Astrocyte (in vitro differentiated cells and primary cell): Measurements from ENCODE around the gene EML6. TPM values are rescaled to one million over a fixed set of nuclear protein-coding genes. Genes with fewer than 3 reads are reported as not detected.

ENCODE experiments used
- DNase-seq: peaks from one replicate; pipeline ENCODE4 v3.0.0-alpha.2; 2010; ENCODE audit warnings: low read depth
- FAIRE-seq: peaks from 2 replicates; lab custom pipeline; 2011; peaks lifted over from hg19 to GRCh38; lab: Jason Lieb, UNC
- H2AFZ ChIP-seq: 2 replicates; pipeline ENCODE4 v1.6.0; 2012; ENCODE audit warnings: low read depth, low read length, inconsistent platforms
- H3K27ac ChIP-seq: 2 replicates; pipeline ENCODE4 v1.5.1; 2011; ENCODE audit warnings: low read depth, low read length, inconsistent platforms
- H3K27me3 ChIP-seq: 2 replicates; pipeline ENCODE4 v1.6.0; 2011; ENCODE audit warnings: low read length, inconsistent platforms; ENCODE audit not compliant: insufficient read depth
- H3K36me3 ChIP-seq: 2 replicates; pipeline ENCODE4 v1.5.1; 2011; ENCODE audit warnings: low read length, inconsistent platforms; ENCODE audit not compliant: insufficient read depth
- H3K4me1 ChIP-seq: 2 replicates; pipeline ENCODE4 v1.5.1; 2011; ENCODE audit warnings: low read length, inconsistent platforms; ENCODE audit not compliant: insufficient read depth
- H3K4me2 ChIP-seq: 2 replicates; pipeline ENCODE4 v1.6.0; 2012; ENCODE audit warnings: low read length, inconsistent platforms
- H3K4me3 ChIP-seq: 2 replicates; pipeline ENCODE4 v1.5.1; 2011; ENCODE audit warnings: low read depth, mild to moderate bottlenecking, low read length, inconsistent platforms; ENCODE audit not compliant: insufficient read depth
- H3K79me2 ChIP-seq: 2 replicates; pipeline ENCODE4 v1.6.0; 2012; ENCODE audit warnings: mild to moderate bottlenecking, low read length, inconsistent platforms; ENCODE audit not compliant: insufficient read depth
- H3K9ac ChIP-seq: 2 replicates; pipeline ENCODE4 v1.6.0; 2012; ENCODE audit warnings: mild to moderate bottlenecking, low read length, inconsistent platforms
- H3K9me3 ChIP-seq: 2 replicates; pipeline ENCODE4 v1.5.1; 2012; ENCODE audit warnings: low read depth, mild to moderate bottlenecking, low read length, inconsistent platforms; ENCODE audit not compliant: insufficient read depth
- H4K20me1 ChIP-seq: 2 replicates; pipeline ENCODE4 v1.6.0; 2012; ENCODE audit warnings: low read length, inconsistent platforms; ENCODE audit not compliant: insufficient read depth
- H3K27ac Mint-ChIP-seq: one replicate; pipeline ENCODE4 v1.8.0; 2021; ENCODE audit warnings: mild to moderate bottlenecking, mixed read lengths; ENCODE audit not compliant: unreplicated experiment
- H3K27me3 Mint-ChIP-seq: one replicate; pipeline ENCODE4 v1.8.0; 2021; ENCODE audit warnings: low read depth, mixed read lengths; ENCODE audit not compliant: unreplicated experiment
- H3K36me3 Mint-ChIP-seq: one replicate; pipeline ENCODE4 v1.8.0; 2021; ENCODE audit warnings: low read depth, mixed read lengths; ENCODE audit not compliant: unreplicated experiment
- H3K4me1 Mint-ChIP-seq: one replicate; pipeline ENCODE4 v1.8.0; 2021; ENCODE audit warnings: low read depth, mixed read lengths; ENCODE audit not compliant: unreplicated experiment
- H3K4me3 Mint-ChIP-seq: one replicate; pipeline ENCODE4 v1.8.0; 2021; ENCODE audit warnings: mild to moderate bottlenecking, moderate library complexity, mixed read lengths; ENCODE audit not compliant: unreplicated experiment
- H3K9me3 Mint-ChIP-seq: one replicate; pipeline ENCODE4 v1.8.0; 2021; ENCODE audit warnings: mild to moderate bottlenecking, mixed read lengths; ENCODE audit not compliant: unreplicated experiment
- EZH2 ChIP-seq: IDR thresholded peaks from 2 replicates; pipeline ENCODE4 v1.6.1; 2012; ENCODE audit warnings: mild to moderate bottlenecking, low read length, inconsistent platforms; ENCODE audit not compliant: insufficient read depth
- total RNA-seq: library from RNA; stranded (reverse); gene quantifications from 2 replicates; pipeline ENCODE4 v1.2.1, GENCODE V29; 2021
- TF ChIP-seq, protein P1 (sequence below): IDR thresholded peaks from 2 replicates; pipeline ENCODE4 v1.5.1; 2011; ENCODE audit warnings: low read depth, mild to moderate bottlenecking, inconsistent platforms, low read length, moderate library complexity; ENCODE audit not compliant: insufficient read depth

The EML6 gene
- total RNA-seq, 1 donor from 2014 or later, result 0.23 TPM

DNA sequence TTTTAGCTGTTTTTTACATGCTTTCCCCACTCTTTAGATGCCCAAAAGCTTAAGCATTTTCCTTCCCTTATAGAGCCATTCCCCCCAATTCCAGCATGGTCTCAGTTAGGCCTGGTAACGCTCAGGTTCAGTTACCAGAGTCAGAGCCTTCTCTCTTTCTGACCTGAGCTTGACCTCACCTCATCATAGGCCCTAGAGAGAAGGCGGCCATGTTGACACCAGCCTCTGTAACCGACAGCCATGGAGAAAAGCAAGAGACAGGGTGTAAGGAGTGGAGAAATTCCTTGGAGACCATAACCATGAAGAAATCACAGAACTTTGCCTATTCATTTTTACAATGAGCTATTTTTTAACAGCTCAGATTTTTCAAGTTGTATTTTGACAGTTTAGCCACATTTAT, 227.3 kb downstream of the EML6 start:
- Histone ChIP-seq H3K27ac (no peak overlapping the region), H3K27me3 (no peaks in the 10 kb centered on the region), H3K79me2 (no peaks in the 10 kb centered on the region), H3K4me2 (no peak overlapping the region), H3K36me3 (no peaks in the 10 kb centered on the region), H2AFZ (no peak overlapping the region), H3K4me3 (no peak overlapping the region), H4K20me1 (no peaks in the 10 kb centered on the region), H3K4me1 (peaks cover 4% of the 10 kb centered on the region), H3K9ac (no peak overlapping the region), H3K9me3 (no peaks in the 10 kb centered on the region)
- no peak for TF ChIP-seq EZH2
- TF ChIP-seq, protein P1, sequence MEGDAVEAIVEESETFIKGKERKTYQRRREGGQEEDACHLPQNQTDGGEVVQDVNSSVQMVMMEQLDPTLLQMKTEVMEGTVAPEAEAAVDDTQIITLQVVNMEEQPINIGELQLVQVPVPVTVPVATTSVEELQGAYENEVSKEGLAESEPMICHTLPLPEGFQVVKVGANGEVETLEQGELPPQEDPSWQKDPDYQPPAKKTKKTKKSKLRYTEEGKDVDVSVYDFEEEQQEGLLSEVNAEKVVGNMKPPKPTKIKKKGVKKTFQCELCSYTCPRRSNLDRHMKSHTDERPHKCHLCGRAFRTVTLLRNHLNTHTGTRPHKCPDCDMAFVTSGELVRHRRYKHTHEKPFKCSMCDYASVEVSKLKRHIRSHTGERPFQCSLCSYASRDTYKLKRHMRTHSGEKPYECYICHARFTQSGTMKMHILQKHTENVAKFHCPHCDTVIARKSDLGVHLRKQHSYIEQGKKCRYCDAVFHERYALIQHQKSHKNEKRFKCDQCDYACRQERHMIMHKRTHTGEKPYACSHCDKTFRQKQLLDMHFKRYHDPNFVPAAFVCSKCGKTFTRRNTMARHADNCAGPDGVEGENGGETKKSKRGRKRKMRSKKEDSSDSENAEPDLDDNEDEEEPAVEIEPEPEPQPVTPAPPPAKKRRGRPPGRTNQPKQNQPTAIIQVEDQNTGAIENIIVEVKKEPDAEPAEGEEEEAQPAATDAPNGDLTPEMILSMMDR, result no peak
- Mint-ChIP-seq H3K27me3 (peaks cover 5% of the 10 kb centered on the region), H3K27ac (peak overlapping the region; percentile 35), H3K4me1 (peaks cover 5% of the 10 kb centered on the region), H3K9me3 (no peaks in the 10 kb centered on the region), H3K4me3 (no peak overlapping the region), H3K36me3 (peaks cover 8% of the 10 kb centered on the region)
- no peak for DNase-seq
- no peak for FAIRE-seq

DNA sequence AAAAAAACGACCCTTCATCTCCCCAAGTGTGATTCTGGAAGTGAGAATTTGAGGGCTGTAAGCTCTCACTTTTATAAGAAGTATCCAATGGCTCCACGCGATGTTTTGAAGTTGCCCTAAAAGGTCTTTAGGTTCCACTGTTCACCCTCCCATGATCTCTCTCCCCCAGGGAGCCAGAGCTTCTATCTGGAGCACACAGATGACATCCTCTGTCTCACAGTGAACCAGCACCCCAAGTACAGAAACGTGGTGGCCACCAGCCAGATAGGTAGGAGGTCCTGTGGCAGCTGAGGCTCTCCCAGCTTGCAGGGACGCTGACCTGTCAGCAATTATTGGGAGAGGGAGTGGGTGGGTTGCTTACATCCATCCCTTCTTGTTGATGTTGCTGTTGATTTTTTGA, 229.0 kb downstream of the EML6 start:
- peaks cover 8% of the 10 kb centered on the region for H3K36me3 Mint-ChIP-seq
- H3K4me3 Mint-ChIP-seq, result no peak overlapping the region
- TF ChIP-seq, protein P1, result no peak
- Histone ChIP-seq H3K4me1 (peaks cover 4% of the 10 kb centered on the region), H3K27me3 (no peaks in the 10 kb centered on the region), H2AFZ (no peak overlapping the region), H3K9me3 (no peaks in the 10 kb centered on the region), H3K27ac (no peak overlapping the region), H3K4me3 (no peak overlapping the region), H3K9ac (no peak overlapping the region), H3K4me2 (peak overlapping the region; percentile 39), H3K79me2 (no peaks in the 10 kb centered on the region), H3K36me3 (no peaks in the 10 kb centered on the region), H4K20me1 (no peaks in the 10 kb centered on the region)
- DNase-seq (no peak), FAIRE-seq (no peak)
- peaks cover 5% of the 10 kb centered on the region for H3K27me3 Mint-ChIP-seq
- H3K9me3 Mint-ChIP-seq, result no peaks in the 10 kb centered on the region
- no peak overlapping the region for H3K27ac Mint-ChIP-seq
- H3K4me1 Mint-ChIP-seq, result peaks cover 11% of the 10 kb centered on the region

DNA sequence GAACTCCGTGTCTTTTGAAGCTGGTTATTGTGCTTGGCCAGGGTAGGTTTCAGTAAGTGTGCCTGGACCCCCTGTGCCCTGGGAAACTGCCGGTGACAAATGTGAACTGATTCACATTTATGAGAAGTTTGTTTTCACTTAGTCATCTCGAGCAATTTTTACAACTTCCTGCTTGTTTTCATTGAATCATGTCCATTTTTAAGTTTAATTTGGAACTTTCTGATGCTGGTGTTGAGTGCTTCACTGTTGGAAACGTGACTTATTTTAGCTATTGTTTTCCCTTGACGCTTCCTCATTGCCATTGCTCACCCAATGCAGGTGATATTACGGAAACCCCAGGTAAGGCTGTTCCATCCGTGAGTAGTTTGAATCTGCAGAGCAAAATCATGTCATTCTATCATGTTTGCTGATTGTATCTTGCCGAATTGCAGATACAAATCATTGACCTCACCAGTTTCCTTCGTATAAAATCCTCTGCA, 229.6 kb downstream of the EML6 start:
- no peak overlapping the region for H2AFZ ChIP-seq
- no peaks in the 10 kb centered on the region for H3K9me3 ChIP-seq
- no peak overlapping the region for H3K27ac Mint-ChIP-seq
- TF ChIP-seq EZH2, result no peak
- TF ChIP-seq, protein P1, result no peak
- no peaks in the 10 kb centered on the region for H3K27me3 ChIP-seq
- peak; percentile 63 for FAIRE-seq
- no peak overlapping the region for H3K4me3 Mint-ChIP-seq
- no peaks in the 10 kb centered on the region for H4K20me1 ChIP-seq
- H3K9me3 Mint-ChIP-seq, result no peaks in the 10 kb centered on the region
- peak overlapping the region; percentile 39 for H3K4me2 ChIP-seq
- no peak overlapping the region for H3K9ac ChIP-seq
- H3K4me3 ChIP-seq, result no peak overlapping the region
- peaks cover 4% of the 10 kb centered on the region for H3K4me1 ChIP-seq
- DNase-seq, result no peak
- H3K36me3 ChIP-seq, result no peaks in the 10 kb centered on the region
- H3K4me1 Mint-ChIP-seq, result peaks cover 11% of the 10 kb centered on the region
- H3K36me3 Mint-ChIP-seq, result peaks cover 8% of the 10 kb centered on the region
- no peaks in the 10 kb centered on the region for H3K79me2 ChIP-seq
- H3K27ac ChIP-seq, result no peak overlapping the region
- H3K27me3 Mint-ChIP-seq, result peaks cover 5% of the 10 kb centered on the region
